ENCODE data around the gene SPAG8.

Gene SPAG8

GRCh38 chr9:35771534-35771933 lies 40.5 kb downstream of the SPAG8 start:
- no peak for DNase-seq (ENCODE audit: low spot score)

- no peak for DNase-seq (ENCODE audit: low spot score)
These were observed 41.0 kb downstream of the SPAG8 start for GRCh38 chr9:35771075-35771433.

GRCh38 chr9:35769763-35770162 lies 42.3 kb downstream of the SPAG8 start:
- DNase-seq (ENCODE audit: low spot score), result no peak

- no peak for DNase-seq (ENCODE audit: low spot score)
These were observed 44.6 kb downstream of the SPAG8 start for GRCh38 chr9:35767458-35767857.

GRCh38 chr9:35766997-35767396 lies 45.1 kb downstream of the SPAG8 start:
- DNase-seq (ENCODE audit: low spot score), result no peak

- DNase-seq (ENCODE audit: low spot score), result no peak
These were observed 48.3 kb downstream of the SPAG8 start for GRCh38 chr9:35763803-35764202.

GRCh38 chr9:35763181-35763580 lies 48.9 kb downstream of the SPAG8 start:
- DNase-seq (ENCODE audit: low spot score), result no peak

GRCh38 chr9:35760651-35761050 lies 51.4 kb downstream of the SPAG8 start:
- DNase-seq (ENCODE audit: low spot score), result no peak

- no peak for DNase-seq (ENCODE audit: low spot score)
These were observed 52.3 kb downstream of the SPAG8 start for GRCh38 chr9:35759795-35760194.
